ENCODE measurements around the gene LRRC17. TPM values are rescaled to one million over a fixed set of nuclear protein-coding genes. Genes with fewer than 3 reads are reported as not detected.

LRRC17 gene
- total RNA-seq (2014; rRNA removed; shearing (Covaris generic)) (1.5 TPM in 1 of 2 replicates, not detected in the other), polyA plus RNA-seq (2016; fragmentation: Nextera tagmentation; extraction: Ambion mirVana) (0.18 and 0.22 TPM in 2 replicates)

GRCh38 chr7:102912742-102913141, at the start of gene LRRC17:
Gene LRRC17 (plus strand): TSS chr7:102913000. CDS start chr7:102933914, 20,914 bp downstream.
- in situ Hi-C loops (cut with MboI) = no loop called here
- Histone ChIP-seq H4K20me1 (ENCODE audit: insufficient read depth) (no peaks in the 10 kb centered on the region), H3K4me2 (ENCODE audit: unreplicated experiment) (peak within 1 kb of the TSS; percentile 71), H3K9me2 (ENCODE audit: insufficient read depth) (no peaks in the 10 kb centered on the region), H3K79me2 (ENCODE audit: insufficient read depth) (no peaks in the 10 kb centered on the region), H3K9ac (peak within 1 kb of the TSS; percentile 16; the same call in 1 of the 2 replicates), H3K27ac (no peak within 1 kb of the TSS), H3K4me1 (ENCODE audit: insufficient read depth) (peaks cover 24% of the 10 kb centered on the region), H2AFZ (peak within 1 kb of the TSS; percentile 79), H3K36me3 (ENCODE audit: low read depth) (no peaks in the 10 kb centered on the region), H3F3A (ENCODE audit: insufficient read depth) (no peaks in the 10 kb centered on the region), H3K4me3 (peak within 1 kb of the TSS; percentile 61), H3K9me3 (ENCODE audit: low read depth) (no peaks in the 10 kb centered on the region), H3K27me3 (replicated peaks; ENCODE audit: insufficient read depth) (no peaks in the 10 kb centered on the region)
- 6 to 11% methylated on average over 6 of the region's 6 CpGs for WGBS, 2 experiments (ENCODE audit: low coverage in 1 of 2, low lambda C conversion rate in 2 of 2, missing lambda C conversion rate in 2 of 2)
- TF ChIP-seq EZH2 (IDR thresholded peaks at IDR 0.05; ENCODE audit: insufficient read depth, poor library complexity, severe bottlenecking) (no peak), EZH2phosphoT487 (IDR thresholded peaks at IDR 0.05; ENCODE audit: insufficient read depth, low read depth) (no peak)
- DNase-seq = peak; percentile 51

GRCh38 chr7:102864958-102865357, 47.8 kb upstream of the LRRC17 start:
- H3K27ac ChIP-seq = no peak overlapping the region
- TF ChIP-seq EZH2phosphoT487 (IDR thresholded peaks at IDR 0.05; ENCODE audit: insufficient read depth, low read depth) = no peak
- no peak for TF ChIP-seq EZH2 (IDR thresholded peaks at IDR 0.05; ENCODE audit: insufficient read depth, poor library complexity, severe bottlenecking)
- WGBS, 2 experiments (ENCODE audit: low coverage in 1 of 2, low lambda C conversion rate in 2 of 2, missing lambda C conversion rate in 2 of 2) = 81 to 85% methylated on average over 2 of the region's 2 CpGs

GRCh38 chr7:102866535-102867215, 46.1 kb upstream of the LRRC17 start:
- 96 to 97% methylated on average over 3 of the region's 3 CpGs for WGBS, 2 experiments (ENCODE audit: low coverage in 1 of 2, low lambda C conversion rate in 2 of 2, missing lambda C conversion rate in 2 of 2)
- no peak overlapping the region for H2AFZ ChIP-seq

More at GRCh38 chr7:102864958-102865357, 47.8 kb upstream of the LRRC17 start:
- H2AFZ ChIP-seq = no peak overlapping the region
- 0 out of 2 replicates have a peak, but pooled peaks cover 10% of the 10 kb centered on the region for H3K4me1 ChIP-seq (ENCODE audit: insufficient read depth)
- no peak overlapping the region for H3K4me3 ChIP-seq
- no peaks in the 10 kb centered on the region for H3K9me3 ChIP-seq (ENCODE audit: low read depth)
- no peak overlapping the region for H3K9ac ChIP-seq
- no peaks in the 10 kb centered on the region for H4K20me1 ChIP-seq (ENCODE audit: insufficient read depth)
- H3K4me2 ChIP-seq (ENCODE audit: unreplicated experiment) = no peak overlapping the region
- no peaks in the 10 kb centered on the region for H3K79me2 ChIP-seq (ENCODE audit: insufficient read depth)
- in situ Hi-C loops (cut with MboI) = no loop called here
- no peaks in the 10 kb centered on the region for H3K27me3 ChIP-seq (replicated peaks; ENCODE audit: insufficient read depth)
- no peaks in the 10 kb centered on the region for H3K9me2 ChIP-seq (ENCODE audit: insufficient read depth)
- DNase-seq = no peak
- H3K36me3 ChIP-seq (ENCODE audit: low read depth) = no peaks in the 10 kb centered on the region
- H3F3A ChIP-seq (ENCODE audit: insufficient read depth) = peaks cover 7% of the 10 kb centered on the region; the same call in 1 of the 2 replicates

GRCh38 chr7:102869195-102869594, 43.6 kb upstream of the LRRC17 start:
- Histone ChIP-seq H3K9me3 (ENCODE audit: low read depth) (no peaks in the 10 kb centered on the region), H3K27me3 (replicated peaks; ENCODE audit: insufficient read depth) (no peaks in the 10 kb centered on the region), H3K4me3 (no peak overlapping the region), H4K20me1 (ENCODE audit: insufficient read depth) (no peaks in the 10 kb centered on the region), H3K36me3 (ENCODE audit: low read depth) (no peaks in the 10 kb centered on the region), H3K9me2 (ENCODE audit: insufficient read depth) (no peaks in the 10 kb centered on the region), H2AFZ (no peak overlapping the region), H3K4me2 (ENCODE audit: unreplicated experiment) (no peak overlapping the region), H3K27ac (no peak overlapping the region), H3F3A (ENCODE audit: insufficient read depth) (peaks cover 27% of the 10 kb centered on the region), H3K9ac (no peak overlapping the region), H3K79me2 (ENCODE audit: insufficient read depth) (no peaks in the 10 kb centered on the region), H3K4me1 (ENCODE audit: insufficient read depth) (peaks cover 28% of the 10 kb centered on the region)
- WGBS, 2 experiments (ENCODE audit: low coverage in 1 of 2, low lambda C conversion rate in 2 of 2, missing lambda C conversion rate in 2 of 2) = 71 to 76% methylated on average over 5 of the region's 5 CpGs
- TF ChIP-seq EZH2 (IDR thresholded peaks at IDR 0.05; ENCODE audit: insufficient read depth, poor library complexity, severe bottlenecking) (no peak), EZH2phosphoT487 (IDR thresholded peaks at IDR 0.05; ENCODE audit: insufficient read depth, low read depth) (no peak)
- no peak for DNase-seq
- in situ Hi-C loops (cut with MboI) = no loop called here

More at GRCh38 chr7:102866535-102867215, 46.1 kb upstream of the LRRC17 start:
- Histone ChIP-seq H3K9me2 (ENCODE audit: insufficient read depth) (no peaks in the 10 kb centered on the region), H3K9ac (no peak overlapping the region), H3K4me2 (ENCODE audit: unreplicated experiment) (no peak overlapping the region), H3F3A (ENCODE audit: insufficient read depth) (peaks cover 4% of the 10 kb centered on the region), H3K79me2 (ENCODE audit: insufficient read depth) (no peaks in the 10 kb centered on the region), H3K4me1 (ENCODE audit: insufficient read depth) (peaks cover 5% of the 10 kb centered on the region), H3K9me3 (ENCODE audit: low read depth) (no peaks in the 10 kb centered on the region), H3K27ac (no peak overlapping the region), H4K20me1 (ENCODE audit: insufficient read depth) (no peaks in the 10 kb centered on the region), H3K27me3 (replicated peaks; ENCODE audit: insufficient read depth) (no peaks in the 10 kb centered on the region), H3K36me3 (ENCODE audit: low read depth) (no peaks in the 10 kb centered on the region), H3K4me3 (no peak overlapping the region)
- no peak for DNase-seq
- no peak for TF ChIP-seq EZH2phosphoT487 (IDR thresholded peaks at IDR 0.05; ENCODE audit: insufficient read depth, low read depth)
- no peak for TF ChIP-seq EZH2 (IDR thresholded peaks at IDR 0.05; ENCODE audit: insufficient read depth, poor library complexity, severe bottlenecking)
- in situ Hi-C loops (cut with MboI) = no loop called here

Measured in GM23248 (cell line).